HL-60 (cell line): ENCODE data around the gene MED9.
"Not testable (repeated sequence)": the region's sequence is repeated elsewhere in the genome, so short reads cannot be mapped to it uniquely, and the experiment has no call there.

Experiments
- DNase-seq, 2 experiments: peaks; one replicate each; pipeline ENCODE4 v3.0.0-alpha.2; 2010 to 2020; ENCODE audit warnings: low read depth in 1 of 2, low spot score in 1 of 2
- H3K27ac ChIP-seq: fragments of 250-450 bp; sonication (Bioruptor Pico); replicated peaks from 2 replicates; pipeline ENCODE4 v1.5.1; 2020; ENCODE audit warnings: mild to moderate bottlenecking, moderate library complexity
- H3K27me3 ChIP-seq: fragments of 250-450 bp; sonication (Bioruptor Pico); 2 replicates; pipeline ENCODE4 v1.5.1; 2021; ENCODE audit warnings: mild to moderate bottlenecking, moderate library complexity; ENCODE audit not compliant: insufficient read depth, poor library complexity, severe bottlenecking
- H3K4me3 ChIP-seq: replicated peaks from 2 replicates; pipeline ENCODE4 v1.5.1; 2011; ENCODE audit warnings: mild to moderate bottlenecking, control low read depth, low read length; ENCODE audit not compliant: insufficient read depth
- CTCF ChIP-seq: IDR thresholded peaks from one replicate; pipeline ENCODE4 v1.5.1; 2011; ENCODE audit warnings: low read length, control low read depth, inconsistent platforms; ENCODE audit not compliant: insufficient read depth
- GABPA ChIP-seq: IDR thresholded peaks from 2 replicates; pipeline ENCODE4 v1.6.1; 2012; ENCODE audit warnings: low read depth
- POLR2AphosphoS5 ChIP-seq: IDR thresholded peaks from 2 replicates; pipeline ENCODE4 v1.6.1; 2012; ENCODE audit warnings: low read depth
- REST ChIP-seq: IDR thresholded peaks from 2 replicates; pipeline ENCODE4 v1.6.1; 2012; ENCODE audit warnings: low read depth; ENCODE audit not compliant: insufficient replicate concordance
- SPI1 ChIP-seq: IDR thresholded peaks from 2 replicates; pipeline ENCODE4 v1.6.1; 2012; ENCODE audit warnings: low read depth, mild to moderate bottlenecking, borderline replicate concordance

MED9 gene

GRCh38 chr17:17453088-17453487 lies 23.7 kb upstream of the MED9 start:
- H3K4me3 ChIP-seq, result no peak overlapping the region
- no peak overlapping the region for H3K27ac ChIP-seq
- TF ChIP-seq SPI1 (no peak), REST (no peak), GABPA (no peak), POLR2AphosphoS5 (no peak), CTCF (no peak)
- no peaks in the 10 kb centered on the region for H3K27me3 ChIP-seq
- no peak for DNase-seq

GRCh38 chr17:17454276-17454675 lies 22.5 kb upstream of the MED9 start:
- DNase-seq, result no peak
- Histone ChIP-seq H3K4me3 (no peak overlapping the region), H3K27ac (no peak overlapping the region), H3K27me3 (no peaks in the 10 kb centered on the region)
- TF ChIP-seq POLR2AphosphoS5, result no peak
- TF ChIP-seq REST, result no peak
- no peak for TF ChIP-seq CTCF
- no peak for TF ChIP-seq SPI1
- TF ChIP-seq GABPA, result no peak

GRCh38 chr17:17454700-17455099 lies 22.1 kb upstream of the MED9 start:
- not testable (repeated sequence) for H3K27ac ChIP-seq, H3K4me3 ChIP-seq, DNase-seq, H3K27me3 ChIP-seq

- no peak for DNase-seq
These were observed 21.6 kb upstream of the MED9 start for GRCh38 chr17:17455173-17455572.

More at GRCh38 chr17:17455173-17455572, 21.6 kb upstream of the MED9 start:
- Histone ChIP-seq H3K27ac (no peak overlapping the region), H3K4me3 (no peak overlapping the region), H3K27me3 (no peaks in the 10 kb centered on the region)
- TF ChIP-seq SPI1, result no peak
- TF ChIP-seq CTCF, result no peak
- no peak for TF ChIP-seq GABPA
- TF ChIP-seq POLR2AphosphoS5, result no peak
- no peak for TF ChIP-seq REST
